Mesothelial cell of epicardium (in vitro differentiated cells): Measurements from ENCODE around the gene DIDO1. TPM values are rescaled to one million over a fixed set of nuclear protein-coding genes. Genes with fewer than 3 reads are reported as not detected.

Experiments
- DNase-seq, 2 experiments: peaks; one replicate each; pipeline ENCODE4 v3.0.0; 2021; ENCODE audit warnings: low spot score in 2 of 2; ENCODE audit not compliant: unreplicated experiment in 2 of 2
- H3K27ac Mint-ChIP-seq: 2 replicates; pipeline ENCODE4 v1.8.0; 2021; ENCODE audit warnings: mixed read lengths
- H3K27me3 Mint-ChIP-seq: 2 replicates; pipeline ENCODE4 v1.8.0; 2021; ENCODE audit warnings: low read depth, mixed read lengths
- H3K36me3 Mint-ChIP-seq: 2 replicates; pipeline ENCODE4 v1.8.0; 2021; ENCODE audit warnings: mixed read lengths
- H3K4me1 Mint-ChIP-seq: 2 replicates; pipeline ENCODE4 v1.8.0; 2021; ENCODE audit warnings: mixed read lengths
- H3K4me3 Mint-ChIP-seq: 2 replicates; pipeline ENCODE4 v1.8.0; 2021; ENCODE audit warnings: mild to moderate bottlenecking, moderate library complexity, mixed read lengths
- H3K9me3 Mint-ChIP-seq: 2 replicates; pipeline ENCODE4 v1.8.0; 2021; ENCODE audit warnings: mixed read lengths
- CTCF ChIP-seq: fragments of 200-600 bp; sonication (generic); IDR thresholded peaks from one replicate; pipeline ENCODE4 v1.5.0; 2021; ENCODE audit warnings: antibody characterized with exemption; ENCODE audit not compliant: unreplicated experiment
- total RNA-seq: library from RNA; stranded (reverse); gene quantifications from 3 replicates; pipeline ENCODE4 v1.2.1, GENCODE V29; 2021

The DIDO1 gene
- total RNA-seq, 1 donor from 2014 or later = 73.1 TPM

- no peak for TF ChIP-seq CTCF
- Mint-ChIP-seq H3K36me3 (peaks cover 41% of the 10 kb centered on the region), H3K4me3 (no peak overlapping the region), H3K4me1 (peaks cover 12% of the 10 kb centered on the region), H3K27me3 (no peaks in the 10 kb centered on the region), H3K27ac (no peak overlapping the region), H3K9me3 (peaks cover 6% of the 10 kb centered on the region)
- DNase-seq = no peak
Measured at GRCh38 chr20:62951143-62951895, 25.0 kb upstream of the DIDO1 start.

GRCh38 chr20:62950741-62951140, 24.4 kb upstream of the DIDO1 start:
- peaks cover 6% of the 10 kb centered on the region for H3K9me3 Mint-ChIP-seq
- H3K27me3 Mint-ChIP-seq = no peaks in the 10 kb centered on the region
- H3K4me1 Mint-ChIP-seq = peaks cover 12% of the 10 kb centered on the region
- no peak overlapping the region for H3K4me3 Mint-ChIP-seq
- peaks cover 42% of the 10 kb centered on the region for H3K36me3 Mint-ChIP-seq
- TF ChIP-seq CTCF = no peak
- H3K27ac Mint-ChIP-seq = no peak overlapping the region
- no peak for DNase-seq

DNA sequence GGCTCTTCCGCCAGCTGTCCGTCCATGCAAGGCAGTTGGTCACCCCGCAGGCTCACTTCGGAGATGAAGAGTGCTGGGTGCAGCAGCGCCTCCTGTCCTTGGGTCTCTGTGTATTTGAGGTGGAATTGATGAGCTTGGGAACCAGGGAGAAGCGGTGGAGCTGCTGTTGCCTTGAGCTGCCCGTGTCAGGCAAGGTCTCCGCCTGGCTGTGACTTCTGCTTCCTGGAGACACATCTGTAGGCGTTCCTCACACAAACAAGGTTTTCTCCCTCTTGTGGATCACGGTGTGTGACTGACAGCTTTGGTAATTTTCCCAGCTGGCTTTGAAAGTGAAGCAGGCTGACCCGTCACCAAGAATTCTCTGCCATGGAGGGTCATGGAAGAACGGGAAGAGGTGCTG, 23.7 kb upstream of the DIDO1 start:
- Mint-ChIP-seq H3K27ac (no peak overlapping the region), H3K4me1 (peaks cover 12% of the 10 kb centered on the region), H3K9me3 (peaks cover 6% of the 10 kb centered on the region), H3K27me3 (no peaks in the 10 kb centered on the region), H3K4me3 (no peak overlapping the region), H3K36me3 (peaks cover 43% of the 10 kb centered on the region)
- DNase-seq = no peak
- TF ChIP-seq CTCF = no peak

DNA sequence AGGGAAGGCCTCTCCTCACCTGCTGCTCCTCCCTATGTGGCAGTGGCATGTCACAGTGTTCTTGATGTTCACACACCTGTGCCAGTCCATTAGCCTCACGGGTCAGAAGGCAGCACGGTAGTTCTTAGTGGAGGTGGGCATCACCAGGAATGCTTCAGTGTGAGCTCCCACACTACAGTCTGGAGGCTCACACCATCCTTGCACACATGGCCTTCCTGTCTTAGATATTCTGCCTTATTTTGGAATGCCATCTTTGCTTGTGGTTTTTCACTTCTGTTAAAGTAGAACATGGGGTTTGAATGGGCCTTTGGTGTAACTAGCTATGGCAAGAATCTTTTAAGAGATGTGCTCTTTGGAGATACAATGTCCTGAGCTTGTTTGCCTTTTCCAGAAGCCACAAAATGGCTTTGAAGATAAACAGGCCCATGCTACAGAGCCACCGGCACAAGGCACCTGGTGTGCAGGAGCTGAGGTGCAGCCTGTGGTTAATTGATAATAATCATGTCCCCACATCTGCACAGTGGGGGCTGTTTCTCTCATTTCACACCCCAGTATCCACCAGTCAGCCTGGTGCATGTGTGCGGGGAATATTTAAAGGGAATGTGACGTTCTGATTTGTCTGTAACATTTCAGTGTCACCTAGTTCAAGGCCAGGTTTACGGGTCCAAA, 23.0 kb upstream of the DIDO1 start:
- Mint-ChIP-seq H3K4me1 (peaks cover 12% of the 10 kb centered on the region), H3K27ac (no peak overlapping the region), H3K27me3 (no peaks in the 10 kb centered on the region), H3K9me3 (peaks cover 6% of the 10 kb centered on the region), H3K4me3 (no peak overlapping the region), H3K36me3 (peaks cover 47% of the 10 kb centered on the region)
- no peak for TF ChIP-seq CTCF
- DNase-seq = no peak

GRCh38 chr20:62947532-62948300, 21.4 kb upstream of the DIDO1 start:
- DNase-seq = no peak
- H3K36me3 Mint-ChIP-seq = peaks cover 56% of the 10 kb centered on the region
- H3K4me3 Mint-ChIP-seq = no peak overlapping the region
- peaks cover 6% of the 10 kb centered on the region for H3K9me3 Mint-ChIP-seq
- no peak for TF ChIP-seq CTCF
- no peaks in the 10 kb centered on the region for H3K27me3 Mint-ChIP-seq
- H3K27ac Mint-ChIP-seq = no peak overlapping the region
- H3K4me1 Mint-ChIP-seq = peaks cover 2% of the 10 kb centered on the region
